GM23248 (cell line): ENCODE results near the gene MST1.

Experiments
- EZH2 ChIP-seq: fragments of 200-600 bp; sonication (generic); IDR thresholded peaks from 2 replicates; pipeline ENCODE4 v1.6.1; 2018; ENCODE audit warnings: antibody characterized with exemption, mild to moderate bottlenecking; ENCODE audit not compliant: insufficient read depth, poor library complexity, severe bottlenecking
- EZH2phosphoT487 ChIP-seq: fragments of 200-600 bp; sonication (generic); IDR thresholded peaks from 2 replicates; pipeline ENCODE4 v1.6.1; 2018; ENCODE audit warnings: antibody characterized with exemption, moderate library complexity, mild to moderate bottlenecking, low read depth; ENCODE audit not compliant: insufficient read depth

GRCh38 chr3:49715611-49716121 lies 26.4 kb upstream of the MST1 start:
- no peak for TF ChIP-seq EZH2
- TF ChIP-seq EZH2phosphoT487, result no peak
